HFFc6 (cell line): ENCODE data around the gene KLHDC7B. TPM values are rescaled to one million over a fixed set of nuclear protein-coding genes. Genes with fewer than 3 reads are reported as not detected.
"Not testable (repeated sequence)": the region's sequence is repeated elsewhere in the genome, so short reads cannot be mapped to it uniquely, and the experiment has no call there.

ENCODE experiments used
- DNase-seq: peaks from one replicate; pipeline ENCODE4 v3.0.0-alpha.2; 2018
- H3K27ac Mint-ChIP-seq: 2 replicates; pipeline ENCODE4 v1.8.0; 2020; ENCODE audit warnings: mild to moderate bottlenecking, mixed read lengths
- H3K27me3 Mint-ChIP-seq: 2 replicates; pipeline ENCODE4 v1.8.0; 2021; ENCODE audit warnings: mild to moderate bottlenecking, moderate library complexity, mixed read lengths; ENCODE audit not compliant: insufficient read depth
- H3K36me3 Mint-ChIP-seq: 2 replicates; pipeline ENCODE4 v1.8.0; 2021; ENCODE audit warnings: low read depth, mixed read lengths
- H3K4me1 Mint-ChIP-seq: 2 replicates; pipeline ENCODE4 v1.8.0; 2020; ENCODE audit warnings: low read depth, mixed read lengths
- H3K4me3 Mint-ChIP-seq: 2 replicates; pipeline ENCODE4 v1.8.0; 2020; ENCODE audit warnings: mild to moderate bottlenecking, moderate library complexity, mixed read lengths
- H3K9me3 Mint-ChIP-seq: 2 replicates; pipeline ENCODE4 v1.8.0; 2020; ENCODE audit warnings: mild to moderate bottlenecking, mixed read lengths
- CTCF ChIP-seq: fragments of 200-600 bp; sonication (generic); IDR thresholded peaks from 2 replicates; pipeline ENCODE4 v1.5.0; 2021; ENCODE audit warnings: antibody characterized with exemption, mild to moderate bottlenecking
- total RNA-seq, 6 experiments: library from RNA; stranded (reverse); fragmentation: NEBNext Ultra II Directional; extraction: Animal tissue kit (Norgen Biotek cat#: 25700); gene quantifications; 2 replicates in 1 of 6; 3 replicates in 5 of 6; pipeline ENCODE4 v1.2.3, GENCODE V29; 2021

Gene KLHDC7B
- total RNA-seq, 6 experiments from 2014 or later: 0.05 TPM; not detected in 5

- Mint-ChIP-seq H3K27ac (peak overlapping the region; percentile 53), H3K27me3 (peaks cover 18% of the 10 kb centered on the region)
- DNase-seq: peak; percentile 52
These were observed 13.6 kb upstream of the KLHDC7B start for GRCh38 chr22:50531962-50532674.

GRCh38 chr22:50532824-50533796, 12.6 kb upstream of the KLHDC7B start:
- DNase-seq: no peak
- peaks cover 17% of the 10 kb centered on the region; the same call in 1 of the 2 replicates for H3K27me3 Mint-ChIP-seq
- no peak for TF ChIP-seq CTCF
- H3K4me3 Mint-ChIP-seq: peak overlapping the region; percentile 43; the same call in 1 of the 2 replicates
- peak overlapping the region; percentile 53 for H3K27ac Mint-ChIP-seq
- H3K4me1 Mint-ChIP-seq: no peaks in the 10 kb centered on the region; the same call in none of the 2 replicates
- H3K9me3 Mint-ChIP-seq: no peaks in the 10 kb centered on the region
- no peaks in the 10 kb centered on the region for H3K36me3 Mint-ChIP-seq

More at GRCh38 chr22:50531962-50532674, 13.6 kb upstream of the KLHDC7B start:
- peaks cover 5% of the 10 kb centered on the region for H3K4me1 Mint-ChIP-seq
- no peaks in the 10 kb centered on the region for H3K9me3 Mint-ChIP-seq
- peak overlapping the region; percentile 65 for H3K4me3 Mint-ChIP-seq
- H3K36me3 Mint-ChIP-seq: no peaks in the 10 kb centered on the region
- no peak for TF ChIP-seq CTCF

GRCh38 chr22:50533856-50534711, 11.6 kb upstream of the KLHDC7B start:
- not testable (repeated sequence) for H3K9me3 Mint-ChIP-seq, H3K4me3 Mint-ChIP-seq, H3K36me3 Mint-ChIP-seq, H3K4me1 Mint-ChIP-seq, H3K27ac Mint-ChIP-seq, DNase-seq
- H3K27me3 Mint-ChIP-seq: peaks cover 13% of the 10 kb centered on the region; the same call in 1 of the 2 replicates

GRCh38 chr22:50535113-50535512, 10.6 kb upstream of the KLHDC7B start:
- no peak overlapping the region for H3K27ac Mint-ChIP-seq
- no peak for TF ChIP-seq CTCF
- peaks cover 11% of the 10 kb centered on the region for H3K4me1 Mint-ChIP-seq
- no peaks in the 10 kb centered on the region for H3K9me3 Mint-ChIP-seq
- DNase-seq: no peak
- peaks cover 13% of the 10 kb centered on the region; the same call in 1 of the 2 replicates for H3K27me3 Mint-ChIP-seq
- no peak overlapping the region for H3K4me3 Mint-ChIP-seq
- no peaks in the 10 kb centered on the region for H3K36me3 Mint-ChIP-seq

GRCh38 chr22:50536226-50536625, 9.5 kb upstream of the KLHDC7B start:
- Mint-ChIP-seq H3K4me3 (no peak overlapping the region), H3K36me3 (no peaks in the 10 kb centered on the region), H3K4me1 (peaks cover 22% of the 10 kb centered on the region), H3K27ac (no peak overlapping the region), H3K9me3 (no peaks in the 10 kb centered on the region), H3K27me3 (peaks cover 11% of the 10 kb centered on the region; the same call in 1 of the 2 replicates)
- no peak for TF ChIP-seq CTCF
- DNase-seq: no peak
